Hematopoietic multipotent progenitor cell treated with erythropoietin and hydrocortisone succinate and interleukin-3 and kit ligand, for 17 days (in vitro differentiated cells): ENCODE data around the gene RALB.
"Not testable (repeated sequence)": the region's sequence is repeated elsewhere in the genome, so short reads cannot be mapped to it uniquely, and the experiment has no call there.

ENCODE experiments used
- DNase-seq: peaks from one replicate; pipeline ENCODE4 v3.0.0-alpha.2; 2015; ENCODE audit warnings: low spot score

The RALB gene

GRCh38 chr2:120243211-120243610 is 9.4 kb upstream of the RALB start:
- no peak for DNase-seq

- DNase-seq: no peak
Measured at GRCh38 chr2:120243875-120244553, 8.6 kb upstream of the RALB start.

GRCh38 chr2:120244656-120245519 is 7.8 kb upstream of the RALB start:
- no peak for DNase-seq

- no peak for DNase-seq
Measured at GRCh38 chr2:120245520-120246332, 6.9 kb upstream of the RALB start.

GRCh38 chr2:120246546-120247300 is 5.9 kb upstream of the RALB start:
- DNase-seq: no peak

- no peak for DNase-seq
Measured at GRCh38 chr2:120247851-120248250, 4.8 kb upstream of the RALB start.

GRCh38 chr2:120250640-120251039 is 2.0 kb upstream of the RALB start:
- DNase-seq: no peak

GRCh38 chr2:120251078-120251477 is 1.6 kb upstream of the RALB start:
- no peak for DNase-seq

GRCh38 chr2:120251880-120252224 is 800 bp upstream of the RALB start:
- DNase-seq: no peak

- no peak for DNase-seq
Measured at GRCh38 chr2:120253021-120253882, 600 bp downstream of the RALB start.

- DNase-seq: no peak
Measured at GRCh38 chr2:120254178-120254577, 1.5 kb downstream of the RALB start.

GRCh38 chr2:120255071-120255470 is 2.4 kb downstream of the RALB start:
- no peak for DNase-seq

GRCh38 chr2:120255986-120256650 is 3.5 kb downstream of the RALB start:
- no peak for DNase-seq

- no peak for DNase-seq
Measured at GRCh38 chr2:120256651-120257000, 4.0 kb downstream of the RALB start.

- no peak for DNase-seq
Measured at GRCh38 chr2:120257522-120257921, 4.9 kb downstream of the RALB start.

- no peak for DNase-seq
Measured at GRCh38 chr2:120258196-120258595, 5.5 kb downstream of the RALB start.

GRCh38 chr2:120259939-120260338 is 7.3 kb downstream of the RALB start:
- not testable (repeated sequence) for DNase-seq

GRCh38 chr2:120260736-120261135 is 8.1 kb downstream of the RALB start:
- DNase-seq: no peak

GRCh38 chr2:120261387-120262006 is 8.8 kb downstream of the RALB start:
- no peak for DNase-seq

GRCh38 chr2:120262150-120262549 is 9.5 kb downstream of the RALB start:
- no peak for DNase-seq
